Measurements from ENCODE around the gene REL.
"Not testable (repeated sequence)": the region's sequence is repeated elsewhere in the genome, so short reads cannot be mapped to it uniquely, and the experiment has no call there.

Gene REL

DNA sequence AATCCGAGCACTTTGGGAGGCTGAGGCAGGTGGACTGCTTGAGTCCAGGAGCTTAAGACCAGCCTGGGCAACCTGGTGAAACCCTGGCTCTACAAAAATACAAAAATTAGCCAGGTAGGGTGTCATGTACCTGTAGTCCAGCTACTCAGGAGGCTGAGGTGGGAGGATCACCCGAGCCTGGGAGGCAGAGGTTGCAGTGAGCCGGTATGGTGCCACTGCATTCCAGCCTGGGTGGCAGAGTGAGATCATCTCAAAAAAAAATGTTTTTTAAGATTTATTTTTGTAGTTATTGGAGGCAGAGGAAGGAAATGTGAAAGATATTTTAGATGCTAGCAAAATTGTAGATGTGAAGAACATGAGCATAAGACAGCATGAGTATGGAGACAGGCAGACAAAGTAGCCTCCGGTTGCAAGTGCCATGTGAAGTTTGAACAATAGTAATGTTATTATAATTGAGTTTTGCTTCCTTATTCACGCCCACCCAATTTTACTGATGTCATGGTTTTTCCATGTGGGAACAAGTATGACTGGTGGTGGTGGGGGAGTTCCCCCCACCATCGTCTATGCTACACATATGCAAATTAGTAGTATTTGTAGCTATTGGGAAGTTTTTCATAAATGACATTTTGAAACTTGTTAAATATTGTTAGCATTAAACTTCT lies 18.0 kb downstream of the REL start:
- H3K36me3 ChIP-seq (ENCODE audit: control insufficient read depth, insufficient read depth, low read length): peaks cover 10% of the 10 kb centered on the region
- no peaks in the 10 kb centered on the region for H3K4me1 ChIP-seq (ENCODE audit: control insufficient read depth, insufficient read depth, low read length)
- H3K27me3 ChIP-seq (ENCODE audit: control insufficient read depth, insufficient read depth, low read length): no peaks in the 10 kb centered on the region
- no peak overlapping the region for H3K27ac ChIP-seq (ENCODE audit: low read depth, low read length)
- H3K4me3 ChIP-seq (ENCODE audit: low read length): no peak overlapping the region
- no peak overlapping the region for H3K9ac ChIP-seq (ENCODE audit: low read length)

DNA sequence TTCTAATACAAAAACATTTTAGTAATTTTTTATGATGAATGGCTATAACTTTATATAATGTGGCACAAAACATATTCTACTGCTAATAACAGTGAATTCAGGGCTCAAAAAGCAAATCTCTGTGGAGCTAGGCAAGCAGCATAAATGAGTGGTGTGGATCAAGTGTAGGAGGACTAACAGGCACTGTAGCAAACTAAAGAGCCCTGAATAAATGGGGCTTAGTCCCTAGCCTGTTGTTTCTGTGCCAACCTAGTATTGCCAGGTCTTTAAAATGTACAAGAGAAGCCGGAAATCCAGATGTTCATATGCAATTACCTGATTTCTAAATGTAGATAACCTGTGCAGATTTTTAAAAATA lies 18.5 kb downstream of the REL start:
- H3K36me3 ChIP-seq (ENCODE audit: control insufficient read depth, insufficient read depth, low read length): peaks cover 10% of the 10 kb centered on the region

DNA sequence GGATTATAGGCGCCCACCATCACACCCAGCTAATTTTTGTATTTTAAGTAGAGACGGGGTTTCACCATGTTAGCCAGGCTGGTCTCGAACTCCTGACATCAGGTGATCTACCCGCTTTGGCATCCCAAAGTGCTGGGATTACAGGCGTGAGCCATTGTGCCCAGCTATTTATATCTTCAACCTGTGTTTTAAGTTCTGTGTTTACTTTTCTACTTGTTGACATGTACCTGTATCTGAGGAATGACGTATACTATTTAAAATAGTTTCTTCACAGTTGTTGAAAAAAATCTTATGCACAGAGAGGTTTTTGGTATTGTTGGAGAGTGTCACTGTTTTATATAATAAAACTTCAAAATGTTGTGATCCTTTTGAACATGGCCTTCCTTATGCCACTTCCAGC lies 19.9 kb downstream of the REL start:
- not testable (repeated sequence) for H3K4me1 ChIP-seq (ENCODE audit: control insufficient read depth, insufficient read depth, low read length); H3K27me3 ChIP-seq (ENCODE audit: control insufficient read depth, insufficient read depth, low read length); H3K4me3 ChIP-seq (ENCODE audit: low read length); H3K36me3 ChIP-seq (ENCODE audit: control insufficient read depth, insufficient read depth, low read length); H3K9ac ChIP-seq (ENCODE audit: low read length); H3K27ac ChIP-seq (ENCODE audit: low read depth, low read length)

More for the DNA sequence above, 18.5 kb downstream of the REL start:
- H3K9ac ChIP-seq (ENCODE audit: low read length): no peak overlapping the region
- H3K27me3 ChIP-seq (ENCODE audit: control insufficient read depth, insufficient read depth, low read length): no peaks in the 10 kb centered on the region
- no peak overlapping the region for H3K4me3 ChIP-seq (ENCODE audit: low read length)
- no peaks in the 10 kb centered on the region for H3K4me1 ChIP-seq (ENCODE audit: control insufficient read depth, insufficient read depth, low read length)
- no peak overlapping the region for H3K27ac ChIP-seq (ENCODE audit: low read depth, low read length)

DNA sequence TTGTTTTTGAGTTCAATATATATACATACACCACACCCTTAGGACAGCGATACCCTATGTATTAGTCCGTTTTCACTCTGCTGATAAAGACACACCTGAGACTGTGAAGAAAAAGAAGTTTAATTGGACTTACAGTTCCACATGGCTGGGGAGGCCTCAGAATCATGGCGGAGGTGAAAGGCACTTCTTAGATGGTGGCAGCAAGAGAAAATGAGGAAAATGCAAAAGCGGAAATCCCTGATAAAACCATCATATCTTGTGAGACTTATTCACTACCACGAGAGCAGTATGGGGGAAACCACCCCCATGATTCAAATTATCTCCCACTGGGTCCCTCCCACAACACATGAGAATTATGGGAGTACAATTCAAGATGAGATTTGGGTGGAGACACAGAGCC lies 24.5 kb downstream of the REL start:
- not testable (repeated sequence) for H3K36me3 ChIP-seq (ENCODE audit: control insufficient read depth, insufficient read depth, low read length); H3K4me3 ChIP-seq (ENCODE audit: low read length); H3K9ac ChIP-seq (ENCODE audit: low read length); H3K4me1 ChIP-seq (ENCODE audit: control insufficient read depth, insufficient read depth, low read length); H3K27me3 ChIP-seq (ENCODE audit: control insufficient read depth, insufficient read depth, low read length); H3K27ac ChIP-seq (ENCODE audit: low read depth, low read length)

DNA sequence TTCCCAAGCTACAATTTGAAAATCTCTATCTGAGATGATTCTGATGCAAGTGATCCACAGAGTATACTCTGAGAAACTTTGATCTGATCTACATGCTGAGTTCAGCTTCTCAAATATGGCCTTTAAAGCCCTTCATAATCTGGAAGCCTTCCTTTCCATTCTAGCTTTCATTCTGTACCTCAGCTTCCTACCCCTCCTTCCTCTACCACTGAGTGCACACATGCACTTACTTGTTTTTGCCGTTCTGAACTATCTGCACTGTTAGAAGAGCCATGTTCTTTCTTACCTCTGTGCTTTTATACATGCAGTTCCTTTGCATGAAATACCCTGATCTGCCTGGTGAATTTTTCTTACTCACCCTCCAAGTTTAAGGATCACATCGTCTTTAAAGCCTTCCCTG lies 25.0 kb downstream of the REL start:
- no peaks in the 10 kb centered on the region for H3K4me1 ChIP-seq (ENCODE audit: control insufficient read depth, insufficient read depth, low read length)
- H3K4me3 ChIP-seq (ENCODE audit: low read length): no peak overlapping the region
- no peak overlapping the region for H3K9ac ChIP-seq (ENCODE audit: low read length)
- H3K27me3 ChIP-seq (ENCODE audit: control insufficient read depth, insufficient read depth, low read length): no peaks in the 10 kb centered on the region
- peaks cover 4% of the 10 kb centered on the region for H3K36me3 ChIP-seq (ENCODE audit: control insufficient read depth, insufficient read depth, low read length)
- H3K27ac ChIP-seq (ENCODE audit: low read depth, low read length): no peak overlapping the region

DNA sequence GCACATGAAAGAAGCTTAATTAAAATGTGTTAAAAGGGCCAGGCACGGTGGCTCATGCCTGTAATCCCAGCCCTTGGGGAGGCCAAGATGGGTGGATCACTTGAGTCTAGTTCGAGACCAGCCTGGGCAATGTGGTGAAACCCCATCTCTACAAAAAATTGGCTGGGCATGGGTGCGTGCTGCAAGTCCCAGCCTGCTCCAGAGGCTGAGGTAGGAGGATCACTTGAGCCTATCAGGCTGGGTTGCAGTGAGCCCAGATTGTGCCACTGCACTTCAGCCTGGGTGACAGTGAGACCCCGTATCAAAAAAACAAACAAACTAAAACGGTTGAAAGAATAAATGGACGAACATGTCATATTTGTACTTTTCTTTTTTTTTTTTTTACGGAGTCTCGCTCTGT lies 26.0 kb downstream of the REL start:
- Histone ChIP-seq H3K27me3 (ENCODE audit: control insufficient read depth, insufficient read depth, low read length) (no peaks in the 10 kb centered on the region), H3K36me3 (ENCODE audit: control insufficient read depth, insufficient read depth, low read length) (no peaks in the 10 kb centered on the region), H3K9ac (ENCODE audit: low read length) (no peak overlapping the region), H3K4me1 (ENCODE audit: control insufficient read depth, insufficient read depth, low read length) (no peaks in the 10 kb centered on the region), H3K4me3 (ENCODE audit: low read length) (no peak overlapping the region), H3K27ac (ENCODE audit: low read depth, low read length) (no peak overlapping the region)

DNA sequence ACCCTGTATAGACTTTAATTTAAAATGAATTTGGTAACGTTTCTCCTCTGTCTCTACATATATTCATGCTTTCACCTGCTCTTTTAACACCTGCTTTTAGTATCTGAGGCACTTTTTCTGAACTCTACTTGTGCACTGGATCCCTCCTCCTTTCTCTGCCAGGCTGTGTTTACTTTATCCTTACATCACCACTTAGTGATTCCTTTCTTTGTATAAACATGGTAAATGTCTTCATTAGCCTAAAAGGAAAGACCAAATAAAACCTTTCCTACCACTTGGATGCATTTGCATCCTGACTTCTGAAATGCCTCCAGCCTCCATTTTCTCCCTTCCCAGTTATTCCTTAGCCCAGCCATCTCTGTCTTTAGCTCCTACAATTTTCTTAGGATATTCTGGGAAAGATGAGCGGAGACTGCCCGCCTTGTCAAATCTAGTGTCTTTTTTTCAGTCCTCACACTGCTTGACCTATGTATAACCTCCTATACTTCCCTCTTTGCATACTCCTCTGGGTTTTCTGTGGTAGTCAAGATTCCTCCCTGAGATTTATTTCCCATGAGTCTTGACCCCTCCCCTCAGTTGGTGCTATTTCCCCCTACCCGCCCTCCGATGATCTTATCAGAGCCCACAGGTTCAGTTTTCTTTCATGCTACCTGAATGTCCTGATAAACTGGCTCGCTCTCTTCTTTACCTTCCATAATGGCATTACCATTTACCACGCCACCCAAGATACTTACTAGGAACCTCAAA lies 44.8 kb downstream of the REL start:
- Histone ChIP-seq H3K27me3 (ENCODE audit: control insufficient read depth, insufficient read depth, low read length) (no peaks in the 10 kb centered on the region), H3K4me3 (ENCODE audit: low read length) (no peak overlapping the region), H3K36me3 (ENCODE audit: control insufficient read depth, insufficient read depth, low read length) (peaks cover 12% of the 10 kb centered on the region), H3K27ac (ENCODE audit: low read depth, low read length) (no peak overlapping the region), H3K4me1 (ENCODE audit: control insufficient read depth, insufficient read depth, low read length) (no peaks in the 10 kb centered on the region), H3K9ac (ENCODE audit: low read length) (no peak overlapping the region)

DNA sequence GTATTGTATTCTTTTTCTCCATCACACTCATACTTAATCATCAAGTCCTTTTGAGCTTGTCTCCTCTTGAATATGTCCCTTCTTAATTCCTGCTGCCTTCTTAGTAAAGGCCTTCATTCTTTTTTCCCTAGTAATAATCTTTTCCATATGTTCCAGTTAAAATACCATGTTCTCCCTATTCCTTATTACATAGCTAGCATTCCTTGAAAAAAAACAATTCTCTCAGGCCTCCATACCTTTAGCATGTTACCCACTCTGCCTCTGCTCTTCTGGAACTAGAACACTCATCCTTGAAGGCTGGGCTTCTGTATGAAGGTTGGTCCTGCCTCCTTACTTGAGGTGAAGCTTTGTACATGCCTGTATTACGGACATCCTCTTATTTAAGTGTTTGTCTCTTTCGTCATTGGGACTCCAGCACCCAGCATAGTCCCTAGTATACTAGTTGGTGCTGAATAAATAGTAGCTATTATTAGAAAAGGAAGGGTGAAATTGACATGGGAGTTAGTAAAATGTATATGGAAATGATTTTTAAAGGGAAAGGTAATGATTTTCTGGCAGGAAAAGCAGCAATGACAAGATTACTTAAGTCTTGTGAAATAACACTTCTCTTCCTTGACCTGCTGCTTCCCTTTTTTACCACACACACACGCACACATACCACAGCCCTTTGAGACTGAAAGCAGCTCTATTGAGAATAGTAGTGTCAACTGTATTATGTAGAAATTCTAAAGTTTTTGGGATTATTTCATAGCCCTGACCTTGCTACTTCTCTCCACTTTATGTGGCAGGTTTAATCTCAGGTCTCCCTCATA lies 45.6 kb downstream of the REL start:
- no peaks in the 10 kb centered on the region for H3K27me3 ChIP-seq (ENCODE audit: control insufficient read depth, insufficient read depth, low read length)
- H3K9ac ChIP-seq (ENCODE audit: low read length): no peak overlapping the region
- H3K27ac ChIP-seq (ENCODE audit: low read depth, low read length): no peak overlapping the region
- H3K36me3 ChIP-seq (ENCODE audit: control insufficient read depth, insufficient read depth, low read length): peaks cover 8% of the 10 kb centered on the region
- H3K4me3 ChIP-seq (ENCODE audit: low read length): no peak overlapping the region
- H3K4me1 ChIP-seq (ENCODE audit: control insufficient read depth, insufficient read depth, low read length): no peaks in the 10 kb centered on the region

DNA sequence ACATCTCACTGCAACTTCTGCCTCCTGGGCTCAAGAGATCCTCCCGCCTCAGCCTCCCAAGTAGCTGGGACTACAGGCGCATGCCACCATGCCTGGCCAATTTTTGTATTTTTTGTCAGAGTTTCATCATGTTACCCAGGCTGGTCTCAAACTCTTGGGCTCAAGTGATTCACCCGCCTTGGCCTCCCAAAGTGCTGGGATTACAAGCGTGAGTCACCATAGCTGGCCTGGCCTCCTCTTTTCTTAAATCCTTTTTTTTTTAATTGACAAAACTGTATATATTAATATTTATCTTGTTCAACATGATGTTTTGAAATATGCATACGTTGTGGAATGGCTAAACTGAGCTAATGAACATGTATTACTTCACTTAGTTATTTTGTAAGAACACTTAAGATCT lies 50.7 kb downstream of the REL start:
- H3K9ac ChIP-seq (ENCODE audit: low read length); H3K4me1 ChIP-seq (ENCODE audit: control insufficient read depth, insufficient read depth, low read length); H3K27ac ChIP-seq (ENCODE audit: low read depth, low read length); H3K27me3 ChIP-seq (ENCODE audit: control insufficient read depth, insufficient read depth, low read length); H3K4me3 ChIP-seq (ENCODE audit: low read length); H3K36me3 ChIP-seq (ENCODE audit: control insufficient read depth, insufficient read depth, low read length): not testable (repeated sequence)

DNA sequence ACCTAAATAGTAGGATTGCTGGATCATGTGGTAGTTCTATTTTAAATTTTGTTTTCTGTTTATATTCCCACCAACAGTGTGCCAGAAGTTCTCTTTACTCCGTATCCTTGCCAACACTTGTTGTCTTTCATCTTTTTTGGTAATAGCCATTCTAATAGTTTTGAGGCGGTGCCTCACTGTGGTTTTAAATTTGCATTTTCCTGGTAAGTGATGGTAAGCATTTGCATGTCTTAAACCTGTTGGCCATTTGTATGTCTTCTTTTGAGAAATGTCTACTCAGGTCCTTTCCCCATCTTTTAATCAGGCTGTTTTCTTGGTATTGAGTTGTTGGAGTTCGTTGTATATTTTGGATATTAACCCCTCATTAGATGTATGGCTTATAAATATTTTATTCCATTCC lies 51.6 kb downstream of the REL start:
- Histone ChIP-seq H3K9ac (ENCODE audit: low read length) (no peak overlapping the region), H3K4me3 (ENCODE audit: low read length) (no peak overlapping the region), H3K27me3 (ENCODE audit: control insufficient read depth, insufficient read depth, low read length) (no peaks in the 10 kb centered on the region), H3K36me3 (ENCODE audit: control insufficient read depth, insufficient read depth, low read length) (no peaks in the 10 kb centered on the region), H3K27ac (ENCODE audit: low read depth, low read length) (no peak overlapping the region), H3K4me1 (ENCODE audit: control insufficient read depth, insufficient read depth, low read length) (no peaks in the 10 kb centered on the region)

DNA sequence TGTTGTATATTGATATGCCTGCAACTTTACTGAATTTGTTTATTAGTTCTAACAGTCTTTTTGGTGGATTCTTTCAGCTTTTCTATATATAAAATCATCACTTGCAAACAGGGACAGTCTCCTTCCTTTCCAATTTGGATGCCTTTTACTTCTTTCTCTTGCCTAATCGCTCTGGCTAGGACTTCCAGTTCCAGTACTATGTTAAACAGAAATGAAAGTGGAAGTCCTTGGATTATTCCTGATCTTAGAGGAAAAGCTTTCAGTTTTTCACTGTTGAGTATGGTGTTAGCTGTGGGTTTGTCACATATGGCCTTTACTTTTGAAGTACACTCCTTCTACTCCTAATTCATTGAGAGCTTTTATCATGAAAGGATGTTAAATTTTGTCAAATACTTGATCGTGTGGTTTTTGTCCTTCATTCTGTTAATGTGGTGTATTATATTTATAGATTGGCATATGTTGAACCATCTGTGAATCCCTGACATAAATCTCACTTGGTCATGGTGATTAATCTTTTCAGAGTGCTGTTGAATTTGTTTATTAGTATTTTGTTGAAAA lies 52.9 kb downstream of the REL start:
- H3K9ac ChIP-seq (ENCODE audit: low read length): no peak overlapping the region
- H3K4me3 ChIP-seq (ENCODE audit: low read length): no peak overlapping the region
- H3K27me3 ChIP-seq (ENCODE audit: control insufficient read depth, insufficient read depth, low read length): no peaks in the 10 kb centered on the region
- no peaks in the 10 kb centered on the region for H3K36me3 ChIP-seq (ENCODE audit: control insufficient read depth, insufficient read depth, low read length)
- no peaks in the 10 kb centered on the region for H3K4me1 ChIP-seq (ENCODE audit: control insufficient read depth, insufficient read depth, low read length)
- H3K27ac ChIP-seq (ENCODE audit: low read depth, low read length): peak overlapping the region; percentile 16

DNA sequence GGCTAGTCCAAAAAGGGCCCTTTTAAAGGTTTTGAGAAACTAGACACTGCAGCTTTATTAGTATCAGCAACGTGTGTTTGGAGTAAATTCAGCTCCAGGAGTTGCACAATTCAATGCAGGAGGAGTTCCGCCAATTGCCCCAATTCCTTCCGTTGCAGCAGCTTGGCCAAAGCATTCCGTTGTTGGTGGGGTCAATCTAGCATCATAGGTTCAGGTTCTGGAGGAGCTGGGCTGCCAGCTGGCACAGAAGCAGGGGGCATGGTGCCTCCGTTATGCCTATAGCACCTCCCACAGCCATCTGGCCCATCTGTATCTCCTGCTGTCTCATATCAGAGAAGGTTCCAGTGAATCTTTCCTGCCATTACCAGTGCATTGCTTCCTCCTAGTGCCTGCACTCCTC lies 55.4 kb downstream of the REL start:
- Histone ChIP-seq H3K36me3 (ENCODE audit: control insufficient read depth, insufficient read depth, low read length) (no peaks in the 10 kb centered on the region), H3K4me1 (ENCODE audit: control insufficient read depth, insufficient read depth, low read length) (no peaks in the 10 kb centered on the region), H3K27me3 (ENCODE audit: control insufficient read depth, insufficient read depth, low read length) (no peaks in the 10 kb centered on the region), H3K9ac (ENCODE audit: low read length) (no peak overlapping the region), H3K4me3 (ENCODE audit: low read length) (no peak overlapping the region), H3K27ac (ENCODE audit: low read depth, low read length) (no peak overlapping the region)

Data from rectal smooth muscle tissue (tissue), 1 donor.